Dermis blood vessel endothelial cell (primary cell): ENCODE data around the gene MAP1LC3B. TPM values are rescaled to one million over a fixed set of nuclear protein-coding genes. Genes with fewer than 3 reads are reported as not detected.
A peak's percentile ranks its signal among the peaks of the same experiment; 100 is the strongest.
"Not testable (repeated sequence)": the region's sequence is repeated elsewhere in the genome, so short reads cannot be mapped to it uniquely, and the experiment has no call there.

Experiments used
- DNase-seq: peaks from one replicate; pipeline ENCODE4 v3.0.0; 2010
- total RNA-seq: library from RNA; depleted of rRNA; stranded (reverse); fragments of >200 nt; gene quantifications from 2 replicates; pipeline ENCODE4 v1.2.3, GENCODE V29; 2014

Gene MAP1LC3B
- total RNA-seq, 1 donor from 2014 or later: 23.3 TPM

GRCh38 chr16:87383505-87384161 is 8.5 kb upstream of the MAP1LC3B start, which contains the start of gene FBXO31:
TSS of gene FBXO31 (minus strand) at chr16:87383776. CDS start at chr16:87383744, 32 bp downstream.
- peak; percentile 91 for DNase-seq

- no peak for DNase-seq
Measured at GRCh38 chr16:87384162-87384874, 7.8 kb upstream of the MAP1LC3B start.

- DNase-seq: not testable (repeated sequence)
Measured at GRCh38 chr16:87384875-87385167, 7.3 kb upstream of the MAP1LC3B start.

- peak; percentile 100 for DNase-seq
Measured at GRCh38 chr16:87387942-87388817, 4.0 kb upstream of the MAP1LC3B start.

- DNase-seq: no peak
Measured at GRCh38 chr16:87388818-87389134, 3.4 kb upstream of the MAP1LC3B start.

GRCh38 chr16:87389245-87389644 is 2.9 kb upstream of the MAP1LC3B start:
- DNase-seq: no peak

- not testable (repeated sequence) for DNase-seq
Measured at GRCh38 chr16:87389914-87390313, 2.2 kb upstream of the MAP1LC3B start.

- no peak for DNase-seq
Measured at GRCh38 chr16:87390641-87391323, 1.4 kb upstream of the MAP1LC3B start.

- peak; percentile 45 for DNase-seq
Measured at GRCh38 chr16:87391324-87391949, 699 bp upstream of the MAP1LC3B start.

- peak; percentile 63 for DNase-seq
Measured at GRCh38 chr16:87392821-87393679, 914 bp downstream of the MAP1LC3B start.

GRCh38 chr16:87393680-87394055 is 1.5 kb downstream of the MAP1LC3B start:
- DNase-seq: no peak

GRCh38 chr16:87395181-87395842 is 3.2 kb downstream of the MAP1LC3B start:
- no peak for DNase-seq

- no peak for DNase-seq
Measured at GRCh38 chr16:87404764-87405625, 12.9 kb downstream of the MAP1LC3B start.

- no peak for DNase-seq
Measured at GRCh38 chr16:87406495-87407088, 14.5 kb downstream of the MAP1LC3B start.

GRCh38 chr16:87407511-87408112 is 15.5 kb downstream of the MAP1LC3B start:
- DNase-seq: peak; percentile 98

GRCh38 chr16:87409153-87409552 is 17.0 kb downstream of the MAP1LC3B start:
- no peak for DNase-seq

GRCh38 chr16:87409781-87410180 is 17.6 kb downstream of the MAP1LC3B start:
- no peak for DNase-seq

GRCh38 chr16:87410530-87410929 is 18.4 kb downstream of the MAP1LC3B start:
- DNase-seq: no peak

GRCh38 chr16:87410968-87411367 is 18.8 kb downstream of the MAP1LC3B start:
- no peak for DNase-seq
